Measurements from ENCODE around the gene FURIN.
A peak's percentile ranks its signal among the peaks of the same experiment; 100 is the strongest.
"Not testable (repeated sequence)": the region's sequence is repeated elsewhere in the genome, so short reads cannot be mapped to it uniquely, and the experiment has no call there.

FURIN gene

DNA sequence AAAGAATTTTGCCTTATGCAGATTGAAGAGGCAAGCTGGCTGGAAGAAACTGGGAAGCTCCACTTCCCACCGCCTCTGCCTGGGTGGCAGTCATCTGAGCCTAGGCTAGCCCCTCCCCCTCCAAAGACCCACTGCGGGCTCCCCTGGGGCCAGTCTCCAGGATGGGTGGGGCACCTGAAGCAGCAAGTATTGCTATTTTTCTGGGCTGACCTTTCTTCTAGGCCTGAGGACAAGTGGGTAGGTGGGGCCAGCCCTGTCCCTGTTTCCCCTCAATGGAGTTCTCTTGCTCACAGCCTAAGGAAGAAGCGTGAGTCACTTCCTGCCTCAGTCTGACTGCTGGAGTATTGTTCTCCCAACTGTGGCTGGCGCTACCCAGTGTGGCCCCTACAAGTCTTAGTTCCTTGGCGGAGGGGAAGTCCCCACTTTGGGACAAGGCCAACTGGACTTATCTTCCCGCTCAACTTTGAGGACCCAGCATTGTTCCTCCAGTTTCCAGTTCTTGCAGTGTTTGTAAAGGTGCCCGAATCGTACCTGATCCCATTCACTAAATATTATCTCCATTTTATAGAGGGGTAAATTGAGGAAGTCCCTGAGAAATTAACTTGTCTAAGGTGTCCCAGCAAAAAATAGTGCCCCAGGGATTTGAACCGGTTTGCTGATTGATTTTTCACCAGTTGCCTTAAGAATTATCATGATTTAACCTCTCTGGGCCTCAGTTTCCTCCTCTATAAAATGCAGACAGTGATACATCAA, 1.4 kb downstream of the FURIN start:
- TF ChIP-seq POLR2A (IDR thresholded peaks at IDR 0.05; ENCODE audit: low read depth, low read length): no peak
- peak; percentile 50 for DNase-seq (ENCODE audit: insufficient read length, low spot score)
- peak; percentile 6 for FAIRE-seq

DNA sequence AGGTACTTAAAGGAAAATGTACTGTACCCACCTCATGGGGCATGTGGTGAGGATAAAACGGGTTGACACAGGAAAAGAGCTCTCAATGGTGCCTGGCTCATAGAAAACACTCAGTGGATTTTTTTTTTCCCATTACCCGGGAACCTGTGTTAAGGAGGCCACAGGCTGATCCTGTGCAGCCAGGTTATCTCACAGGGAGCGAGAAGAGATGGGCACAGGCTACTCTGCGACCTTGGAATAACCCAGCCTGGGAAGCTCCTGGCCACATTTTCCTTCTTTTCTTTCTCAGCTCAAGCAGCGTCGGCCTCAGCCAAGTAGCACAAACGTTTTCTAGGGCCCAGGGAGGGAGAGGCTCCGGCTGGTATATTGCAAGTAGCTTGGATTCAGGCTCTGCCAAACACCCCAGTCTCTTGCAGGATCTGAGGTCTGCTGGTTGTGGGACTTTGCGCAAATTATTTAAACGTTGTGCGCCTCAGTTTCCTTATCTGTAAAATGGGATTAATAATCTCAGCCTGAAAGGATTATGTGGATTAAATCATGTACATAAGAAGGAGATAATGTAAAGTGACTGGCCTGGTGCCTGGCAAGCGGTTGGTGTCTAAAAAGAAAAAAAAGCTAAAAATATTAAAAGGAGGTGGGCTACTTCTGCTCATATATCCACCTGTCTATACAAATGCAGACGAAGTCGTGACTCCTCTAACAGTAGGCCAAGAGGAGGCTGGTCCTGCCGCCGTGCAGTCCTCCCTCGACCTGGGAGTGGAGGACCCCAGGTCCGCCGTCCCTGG, 2.2 kb downstream of the FURIN start:
- no peak for TF ChIP-seq POLR2A (IDR thresholded peaks at IDR 0.05; ENCODE audit: low read depth, low read length)
- FAIRE-seq: no peak
- DNase-seq (ENCODE audit: insufficient read length, low spot score): no peak

- no peak for TF ChIP-seq POLR2A (IDR thresholded peaks at IDR 0.05; ENCODE audit: low read depth, low read length)
- no peak for DNase-seq (ENCODE audit: insufficient read length, low spot score)
- FAIRE-seq: no peak
Measured at GRCh38 chr15:90871139-90871715, 2.8 kb downstream of the FURIN start.

DNA sequence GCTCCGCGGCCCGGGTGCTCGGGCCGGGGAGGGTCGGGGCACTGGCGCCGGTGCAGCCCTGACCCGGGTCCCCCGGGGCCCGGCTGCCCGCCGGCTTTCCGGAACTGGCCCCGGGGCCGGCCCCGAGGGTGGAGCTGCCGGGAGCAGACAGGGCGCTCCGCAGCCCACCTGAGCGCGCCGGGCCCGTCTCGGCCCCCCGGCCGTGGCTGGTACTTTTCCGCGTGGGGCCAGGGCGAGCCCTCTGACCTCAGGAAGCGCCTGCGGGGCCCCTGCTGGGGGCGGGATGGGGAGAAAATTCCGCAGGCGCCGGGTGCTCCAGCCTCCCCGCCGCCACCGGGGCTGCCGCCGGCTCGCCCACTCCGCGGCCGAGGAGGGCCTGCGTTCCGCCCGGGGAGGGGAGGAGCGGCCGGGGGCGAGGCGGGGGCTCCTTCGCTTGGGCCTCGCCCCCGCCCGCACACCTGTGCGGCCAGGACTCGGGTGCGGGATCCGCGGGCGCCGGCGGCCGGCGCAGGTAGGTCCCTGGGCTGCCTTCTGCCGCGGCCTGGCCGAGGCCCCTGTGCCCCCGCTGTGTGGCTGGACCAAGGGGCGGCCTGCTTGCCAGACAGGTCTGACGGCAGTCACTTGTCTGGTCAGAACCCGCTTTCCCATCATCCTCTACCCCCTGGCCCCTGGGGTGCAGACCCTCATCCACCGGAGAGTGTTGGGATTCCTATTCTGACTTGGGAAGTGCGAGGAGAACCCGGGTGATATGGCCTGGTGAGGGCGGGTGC, 3.5 kb downstream of the FURIN start:
- TF ChIP-seq POLR2A (IDR thresholded peaks at IDR 0.05; ENCODE audit: low read depth, low read length): no peak
- DNase-seq (ENCODE audit: insufficient read length, low spot score) (no peak), FAIRE-seq (no peak)

GRCh38 chr15:90872486-90873184, 4.2 kb downstream of the FURIN start:
- DNase-seq (ENCODE audit: insufficient read length, low spot score) (peak; percentile 79), FAIRE-seq (no peak)
- peak; percentile 31; the same call in 1 of the 2 replicates for TF ChIP-seq POLR2A (IDR thresholded peaks at IDR 0.05; ENCODE audit: low read depth, low read length)

GRCh38 chr15:90873488-90873997, 5.2 kb downstream of the FURIN start:
- FAIRE-seq: no peak

DNA sequence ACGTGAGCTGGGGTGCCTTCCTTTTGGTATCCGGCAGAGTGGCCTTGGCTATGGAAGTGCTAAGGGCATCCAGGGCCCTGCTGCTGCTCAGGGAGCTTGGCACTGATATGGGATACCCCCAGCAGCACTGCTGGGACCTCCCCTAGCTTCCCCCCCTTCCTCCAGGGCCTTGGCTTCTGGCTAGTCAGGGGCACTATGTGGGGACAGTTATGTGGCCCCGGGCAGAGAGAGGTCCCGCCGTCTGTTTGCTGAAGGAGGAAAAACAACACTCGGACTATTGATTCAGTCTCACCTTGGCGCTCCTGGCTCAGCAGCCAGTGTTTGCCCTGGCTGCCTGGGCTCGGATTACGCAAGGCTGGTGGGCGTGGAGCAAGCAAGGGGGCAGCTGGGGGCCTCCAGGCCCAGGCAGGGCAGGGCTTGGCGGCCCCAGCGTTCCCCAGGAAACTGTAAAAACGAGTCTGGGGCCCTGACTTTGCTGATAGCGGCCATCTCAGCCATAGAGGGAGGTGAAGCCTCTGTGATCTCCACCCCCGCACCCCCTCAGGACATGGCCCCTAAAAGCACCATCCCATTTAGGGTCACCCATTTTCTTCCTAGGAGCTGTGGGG, 5.7 kb downstream of the FURIN start:
- DNase-seq (ENCODE audit: insufficient read length, low spot score) (no peak), FAIRE-seq (no peak)
- no peak for TF ChIP-seq POLR2A (IDR thresholded peaks at IDR 0.05; ENCODE audit: low read depth, low read length)

More at GRCh38 chr15:90873488-90873997, 5.2 kb downstream of the FURIN start:
- TF ChIP-seq POLR2A (IDR thresholded peaks at IDR 0.05; ENCODE audit: low read depth, low read length): no peak
- no peak for DNase-seq (ENCODE audit: insufficient read length, low spot score)

DNA sequence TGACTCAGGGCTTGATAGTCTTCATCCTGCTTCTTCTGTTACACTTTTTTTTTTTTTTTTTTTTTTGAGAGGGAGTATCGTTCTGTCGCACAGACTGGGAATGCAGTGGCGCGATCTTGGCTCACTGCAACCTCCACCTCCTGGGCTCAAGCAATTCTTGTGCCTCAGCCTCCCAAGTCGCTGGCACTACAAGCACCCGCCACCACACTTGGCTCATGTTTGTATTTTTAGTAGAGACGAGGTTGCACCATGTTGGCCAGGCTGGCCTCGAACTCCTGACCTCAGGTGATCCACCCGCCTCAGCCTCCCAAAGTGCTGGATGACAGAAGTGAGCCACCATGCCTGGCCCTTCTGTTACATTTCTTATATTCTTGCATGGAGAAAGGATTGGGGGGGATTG, 6.6 kb downstream of the FURIN start:
- not testable (repeated sequence) for FAIRE-seq; DNase-seq (ENCODE audit: insufficient read length, low spot score)

DNA sequence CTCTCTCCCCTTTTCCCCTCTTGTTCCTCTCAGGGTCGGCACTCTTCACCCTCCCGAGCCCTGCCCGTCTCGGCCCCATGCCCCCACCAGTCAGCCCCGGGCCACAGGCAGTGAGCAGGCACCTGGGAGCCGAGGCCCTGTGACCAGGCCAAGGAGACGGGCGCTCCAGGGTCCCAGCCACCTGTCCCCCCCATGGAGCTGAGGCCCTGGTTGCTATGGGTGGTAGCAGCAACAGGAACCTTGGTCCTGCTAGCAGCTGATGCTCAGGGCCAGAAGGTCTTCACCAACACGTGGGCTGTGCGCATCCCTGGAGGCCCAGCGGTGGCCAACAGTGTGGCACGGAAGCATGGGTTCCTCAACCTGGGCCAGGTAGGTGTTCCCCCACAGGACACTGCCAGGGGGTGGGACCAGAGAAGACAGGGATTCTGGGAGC, 7.2 kb downstream of the FURIN start:
- FAIRE-seq (no peak), DNase-seq (ENCODE audit: insufficient read length, low spot score) (no peak)
- no peak for TF ChIP-seq POLR2A (IDR thresholded peaks at IDR 0.05; ENCODE audit: low read depth, low read length)

DNA sequence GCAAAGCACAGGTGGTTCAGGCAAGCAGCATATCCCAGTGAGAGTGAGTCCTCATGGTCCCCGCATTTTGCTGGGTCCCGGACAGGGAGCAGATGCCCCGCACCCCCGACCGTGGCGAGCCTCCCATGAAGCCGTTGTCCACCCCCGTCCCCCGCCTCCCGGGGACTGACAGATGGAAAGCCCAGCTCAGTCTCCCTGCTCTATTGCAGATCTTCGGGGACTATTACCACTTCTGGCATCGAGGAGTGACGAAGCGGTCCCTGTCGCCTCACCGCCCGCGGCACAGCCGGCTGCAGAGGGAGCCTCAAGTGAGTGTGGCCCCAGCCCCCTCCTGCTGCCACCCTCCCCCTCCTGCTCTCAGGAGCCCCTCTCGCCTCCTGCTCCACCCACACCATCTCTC, 7.7 kb downstream of the FURIN start:
- FAIRE-seq (no peak), DNase-seq (ENCODE audit: insufficient read length, low spot score) (no peak)
- no peak for TF ChIP-seq POLR2A (IDR thresholded peaks at IDR 0.05; ENCODE audit: low read depth, low read length)

- DNase-seq (ENCODE audit: insufficient read length, low spot score) (no peak), FAIRE-seq (no peak)
- TF ChIP-seq POLR2A (IDR thresholded peaks at IDR 0.05; ENCODE audit: low read depth, low read length): no peak
Measured at GRCh38 chr15:90876512-90877170, 8.3 kb downstream of the FURIN start.

DNA sequence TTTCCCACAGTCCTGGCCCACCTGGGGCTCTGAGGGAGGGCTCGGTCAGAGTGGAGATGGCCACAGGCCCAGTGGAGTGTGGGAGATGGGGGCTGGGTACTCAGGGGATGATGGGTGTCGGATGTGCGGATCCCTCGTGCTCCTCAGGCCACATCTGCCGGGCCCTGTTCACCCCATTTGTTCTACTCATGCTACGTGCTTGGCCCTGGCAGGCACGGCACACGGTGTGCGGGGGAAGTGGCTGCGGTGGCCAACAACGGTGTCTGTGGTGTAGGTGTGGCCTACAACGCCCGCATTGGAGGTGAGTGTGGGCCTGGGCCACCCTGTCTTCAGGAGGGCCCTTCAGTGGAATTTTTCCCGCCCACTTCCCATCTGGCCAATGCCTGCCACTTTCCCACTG, 8.9 kb downstream of the FURIN start:
- FAIRE-seq: no peak

More for the DNA sequence above, 8.9 kb downstream of the FURIN start:
- TF ChIP-seq POLR2A (IDR thresholded peaks at IDR 0.05; ENCODE audit: low read depth, low read length): no peak
- DNase-seq (ENCODE audit: insufficient read length, low spot score): no peak
